GM12878 (cell line): Measurements from ENCODE around the gene PHC2. TPM values are rescaled to one million over a fixed set of nuclear protein-coding genes. Genes with fewer than 3 reads are reported as not detected.

Source experiments
- BRCA1 ChIP-seq: IDR thresholded peaks from 2 replicates; pipeline ENCODE4 v1.6.1; 2011; ENCODE audit warnings: low read depth, low read length, improper control_type of control experiment
- E4F1 ChIP-seq: fragments of 450-650 bp; IDR thresholded peaks from 2 replicates; pipeline ENCODE4 v1.6.1; 2018; ENCODE audit warnings: borderline replicate concordance, mild to moderate bottlenecking; ENCODE audit not compliant: partially characterized antibody
- FOXK2 ChIP-seq: fragments of 450-650 bp; IDR thresholded peaks from 2 replicates; pipeline ENCODE4 v1.6.1; 2017; ENCODE audit warnings: mild to moderate bottlenecking, moderate library complexity
- FOXM1 ChIP-seq: IDR thresholded peaks from 2 replicates; pipeline ENCODE4 v1.6.1; 2012; ENCODE audit warnings: low read depth, mild to moderate bottlenecking, inconsistent platforms, low read length, moderate library complexity
- IRF5 ChIP-seq: fragments of 450-650 bp; IDR thresholded peaks from 2 replicates; pipeline ENCODE4 v1.6.1; 2017; ENCODE audit warnings: borderline replicate concordance
- KLF5 ChIP-seq: fragments of 450-650 bp; IDR thresholded peaks from 2 replicates; pipeline ENCODE4 v1.6.1; 2014; ENCODE audit warnings: mild to moderate bottlenecking; ENCODE audit not compliant: partially characterized antibody
- MEF2B ChIP-seq: fragments of 450-650 bp; IDR thresholded peaks from 2 replicates; pipeline ENCODE4 v1.6.1; 2018; ENCODE audit warnings: mild to moderate bottlenecking, moderate library complexity; ENCODE audit not compliant: partially characterized antibody, poor library complexity, severe bottlenecking
- MTA2 ChIP-seq: fragments of 450-650 bp; IDR thresholded peaks from 2 replicates; pipeline ENCODE4 v1.6.1; 2016; ENCODE audit warnings: low read depth, mild to moderate bottlenecking, moderate library complexity
- NFXL1 ChIP-seq: fragments of 450-650 bp; IDR thresholded peaks from 2 replicates; pipeline ENCODE4 v1.6.1; 2017; ENCODE audit warnings: antibody characterized with exemption, mild to moderate bottlenecking, borderline replicate concordance
- NR2C1 ChIP-seq: fragments of 450-650 bp; IDR thresholded peaks from 2 replicates; pipeline ENCODE4 v1.6.1; 2017; ENCODE audit warnings: antibody characterized with exemption, mild to moderate bottlenecking, moderate library complexity
- PKNOX1 ChIP-seq: fragments of 450-650 bp; IDR thresholded peaks from 2 replicates; pipeline ENCODE4 v1.6.1; 2016; ENCODE audit warnings: mild to moderate bottlenecking
- PML ChIP-seq: IDR thresholded peaks from 2 replicates; pipeline ENCODE4 v1.6.1; 2012; ENCODE audit warnings: low read length, inconsistent platforms
- POLR2AphosphoS5 ChIP-seq: IDR thresholded peaks from 2 replicates; pipeline ENCODE4 v1.6.1; 2011; ENCODE audit warnings: mild to moderate bottlenecking, low read length, inconsistent platforms
- PRDM15 ChIP-seq: fragments of 450-650 bp; formaldehyde crosslinking; IDR thresholded peaks from 2 replicates; pipeline ENCODE4 v1.4.0; 2020; ENCODE audit warnings: mild to moderate bottlenecking, moderate library complexity
- RB1 ChIP-seq: fragments of 450-650 bp; formaldehyde crosslinking; IDR thresholded peaks from 2 replicates; pipeline ENCODE4 v1.6.1; 2017; ENCODE audit warnings: mild to moderate bottlenecking, borderline replicate concordance
- RUNX3 ChIP-seq: IDR thresholded peaks from 2 replicates; pipeline ENCODE4 v1.6.1; 2012; ENCODE audit warnings: low read length, inconsistent platforms
- SIX5 ChIP-seq: IDR thresholded peaks from 2 replicates; pipeline ENCODE4 v1.6.1; 2011; ENCODE audit warnings: mild to moderate bottlenecking, low read depth, low read length, moderate library complexity; ENCODE audit not compliant: severe bottlenecking
- SKIL ChIP-seq: fragments of 450-650 bp; IDR thresholded peaks from 2 replicates; pipeline ENCODE4 v1.6.1; 2017; ENCODE audit warnings: mild to moderate bottlenecking, low read depth, inconsistent platforms; ENCODE audit not compliant: poor library complexity, severe bottlenecking
- SUPT20H ChIP-seq: IDR thresholded peaks from 2 replicates; pipeline ENCODE4 v1.6.1; 2011; ENCODE audit warnings: low read depth, mild to moderate bottlenecking, low read length, moderate library complexity, borderline replicate concordance; ENCODE audit not compliant: control insufficient read depth
- polyA plus RNA-seq, 11 experiments: library from polyadenylated mRNA; depleted of rRNA in 4 of 11; unstranded in 6 of 11; stranded (reverse) in 5 of 11; fragments of >200 nt; fragmentation: Nextera tagmentation in 4 of 11; fragmentation: Illumina TruSeq in 1 of 11; extraction: Ambion mirVana in 4 of 11; extraction: Trizol in 1 of 11; gene quantifications; 1 replicate in 1 of 11; 2 replicates in 10 of 11; pipeline versions ENCODE4 v1.2.1 to v1.2.3, GENCODE V29; 2011 to 2016; ENCODE audit warnings: inconsistent platforms in 2 of 11, missing spikeins in 2 of 11, low read depth in 1 of 11
- total RNA-seq, 4 experiments: library from RNA; depleted of rRNA in 3 of 4; stranded (reverse); fragments of >200 nt in 3 of 4; fragmentation: Illumina TruSeq in 1 of 4; extraction: Trizol in 1 of 4; gene quantifications; 2 replicates each; pipeline versions ENCODE4 v1.2.1 to v1.2.3, GENCODE V29; 2013 to 2021

Gene PHC2
- total and polyA plus RNA-seq, 10 of the 15 experiments (the other 5 are each of a cell fraction or from before 2014, with no cell fraction given), result 2.0 to 35.9 (median 16.4) TPM

GRCh38 chr1:33460947-33461629, 30.2 kb upstream of the PHC2 start (continued):
- TF ChIP-seq NFXL1 (no peak), SUPT20H (no peak), BRCA1 (no peak), MTA2 (peak; percentile 95), MEF2B (peak; percentile 95), RB1 (no peak), SIX5 (no peak), FOXM1 (peak; percentile 85), POLR2AphosphoS5 (peak; percentile 53; the same call in 1 of the 2 replicates), E4F1 (no peak), FOXK2 (no peak), PKNOX1 (no peak), KLF5 (peak; percentile 52), RUNX3 (peak; percentile 61), NR2C1 (no peak), PRDM15 (CRISPR knock-in tag) (no peak), IRF5 (no peak), SKIL (peak; percentile 91), PML (peak; percentile 58; the same call in 1 of the 2 replicates)
